HL-60/S4 treated with retinoic acid at 250 ng/mL for 4 days and 3 days (cell line): ENCODE results near the gene GSTM2.
"Not testable (repeated sequence)": the region's sequence is repeated elsewhere in the genome, so short reads cannot be mapped to it uniquely, and the experiment has no call there.

ENCODE experiments used
- in situ Hi-C: fragments of 300-500 bp; cut with MboI; formaldehyde crosslinking; loops from 2 replicates; pipeline ENCODE4 v1.7.0; 2022; ENCODE audit warnings: low sequenced_read_pairs

GSTM2 gene

DNA sequence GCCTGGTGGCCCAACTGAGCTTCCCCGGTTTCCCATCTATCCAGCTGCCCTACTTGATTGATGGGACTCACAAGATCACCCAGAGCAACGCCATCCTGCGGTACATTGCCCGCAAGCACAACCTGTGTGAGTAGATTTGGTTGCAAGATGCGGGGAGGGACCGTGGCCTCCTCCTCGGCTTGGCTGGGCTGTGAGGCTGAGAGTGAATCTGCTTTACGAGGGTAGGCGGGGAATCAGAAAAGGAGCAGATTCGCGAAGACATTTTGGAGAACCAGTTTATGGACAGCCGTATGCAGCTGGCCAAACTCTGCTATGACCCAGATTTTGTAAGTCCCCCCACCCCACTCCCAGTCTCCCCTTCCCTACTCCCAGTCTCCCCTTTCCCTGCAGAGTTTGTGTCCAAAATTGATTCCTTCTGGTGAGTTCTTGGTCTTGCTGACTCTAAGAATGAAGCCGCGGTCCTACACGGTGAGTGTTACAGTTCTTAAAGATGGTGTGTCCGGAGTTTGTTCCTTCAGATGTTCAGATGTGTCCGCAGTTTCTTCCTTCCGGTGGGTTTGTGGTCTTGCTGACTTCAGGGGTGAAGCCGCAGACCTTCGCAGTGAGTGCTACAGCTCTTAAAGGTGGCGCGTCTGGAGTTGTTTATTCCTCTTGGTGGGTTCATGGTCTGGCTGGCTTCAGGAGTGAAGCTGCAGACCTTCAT lies 1.5 kb downstream of the GSTM2 start:
- in situ Hi-C loops: no loop called here

- in situ Hi-C loops: not testable (repeated sequence)
Observed at GRCh38 chr1:109669949-109670302, 2.1 kb downstream of the GSTM2 start.

GRCh38 chr1:109671067-109671466 lies 3.2 kb downstream of the GSTM2 start:
- in situ Hi-C loops: no loop called here

GRCh38 chr1:109673861-109674260 lies 6.0 kb downstream of the GSTM2 start:
- in situ Hi-C loops: not testable (repeated sequence)

GRCh38 chr1:109676683-109677381 lies 9.0 kb downstream of the GSTM2 start:
- in situ Hi-C loops: not testable (repeated sequence)

DNA sequence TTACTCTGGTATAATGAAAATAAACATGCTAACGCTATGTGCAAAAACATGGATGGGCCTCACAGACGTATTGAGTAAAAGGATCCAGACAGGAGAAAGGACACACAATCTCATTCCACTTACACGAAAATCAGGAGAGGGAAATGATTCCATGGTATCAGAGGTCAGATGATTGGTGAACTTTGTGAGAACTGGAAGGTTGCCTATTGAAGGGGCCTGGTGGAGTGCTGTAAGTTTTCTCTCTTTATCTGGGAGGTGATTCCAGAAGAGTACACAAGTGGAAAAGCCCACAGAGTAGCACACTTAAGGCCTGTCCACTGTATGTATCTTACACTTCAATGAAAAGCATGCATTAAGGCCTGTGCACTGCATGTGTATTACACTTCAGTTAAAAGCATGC lies 9.6 kb downstream of the GSTM2 start:
- in situ Hi-C loops: no loop called here

GRCh38 chr1:109678637-109679036 lies 10.8 kb downstream of the GSTM2 start:
- in situ Hi-C loops: not testable (repeated sequence)

- in situ Hi-C loops: not testable (repeated sequence)
Observed at GRCh38 chr1:109684777-109685176, 16.9 kb downstream of the GSTM2 start.

DNA sequence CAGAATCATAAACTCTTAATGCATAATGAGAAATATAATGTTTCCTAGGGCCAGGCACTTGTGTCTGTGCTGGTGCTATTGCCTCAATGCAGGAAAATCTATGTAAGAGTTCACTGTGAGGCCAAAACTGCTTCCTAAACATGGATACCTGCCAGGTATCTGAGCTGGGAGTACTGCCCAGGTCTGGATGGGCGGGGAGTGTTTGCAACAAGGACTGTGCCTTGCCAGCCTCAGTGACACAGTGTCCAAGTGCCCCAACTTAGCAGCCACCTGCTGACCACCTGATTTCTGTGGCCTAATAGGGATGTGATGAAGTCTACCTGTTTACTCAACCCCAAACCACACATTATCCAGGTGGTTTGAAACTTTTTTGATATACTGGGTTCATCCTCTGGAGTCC lies 17.5 kb downstream of the GSTM2 start:
- in situ Hi-C loops: not testable (repeated sequence)

DNA sequence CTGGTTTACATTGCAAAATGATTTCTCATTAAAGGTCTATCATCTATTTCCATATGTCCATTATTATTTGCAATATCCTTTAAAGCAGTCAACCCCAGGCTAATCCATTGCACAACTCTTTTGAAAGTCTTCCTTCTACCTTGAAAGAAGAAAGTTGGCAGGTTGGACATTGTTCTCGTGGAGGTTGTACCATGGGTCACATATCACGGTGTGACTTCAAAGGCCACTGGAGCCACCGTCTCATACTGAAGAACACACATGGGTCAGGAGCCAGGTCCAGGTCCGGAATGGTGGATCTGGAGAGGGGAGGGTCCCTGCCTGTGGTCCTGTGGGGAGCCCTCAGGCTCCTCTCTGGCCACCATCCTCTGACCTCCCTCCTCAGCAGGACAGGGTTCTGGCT lies 18.0 kb downstream of the GSTM2 start:
- in situ Hi-C loops: not testable (repeated sequence)

GRCh38 chr1:109687109-109687508 lies 19.3 kb downstream of the GSTM2 start:
- in situ Hi-C loops: not testable (repeated sequence)

GRCh38 chr1:109687641-109688499 lies 20.0 kb downstream of the GSTM2 start, which contains the start of gene GSTM1:
TSS of gene GSTM1 (plus strand) at chr1:109687817. CDS start at chr1:109687874, 57 bp downstream.
- in situ Hi-C loops: no loop called here

- in situ Hi-C loops: no loop called here
Observed at GRCh38 chr1:109689844-109690405, 22.1 kb downstream of the GSTM2 start.

DNA sequence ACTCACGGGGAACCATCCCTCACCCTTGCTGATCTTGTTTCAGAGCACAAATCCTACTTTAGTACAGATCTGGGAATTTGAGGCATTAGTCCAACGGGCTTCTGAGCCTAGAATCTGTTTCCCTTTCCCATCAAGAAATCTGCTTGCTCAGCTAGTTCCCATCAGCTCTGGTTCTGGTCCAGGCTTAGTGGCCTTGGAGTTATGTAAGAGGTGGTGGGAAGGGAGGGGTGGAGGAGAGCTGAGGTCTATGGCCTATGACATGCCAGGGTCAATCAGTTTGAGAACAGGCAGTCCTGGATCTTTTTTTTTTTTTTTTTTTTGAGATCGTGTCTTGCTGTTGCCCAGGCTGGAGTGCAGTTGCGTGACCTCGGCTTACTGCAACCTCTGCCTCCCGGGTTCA lies 23.9 kb downstream of the GSTM2 start:
- in situ Hi-C loops: no loop called here

DNA sequence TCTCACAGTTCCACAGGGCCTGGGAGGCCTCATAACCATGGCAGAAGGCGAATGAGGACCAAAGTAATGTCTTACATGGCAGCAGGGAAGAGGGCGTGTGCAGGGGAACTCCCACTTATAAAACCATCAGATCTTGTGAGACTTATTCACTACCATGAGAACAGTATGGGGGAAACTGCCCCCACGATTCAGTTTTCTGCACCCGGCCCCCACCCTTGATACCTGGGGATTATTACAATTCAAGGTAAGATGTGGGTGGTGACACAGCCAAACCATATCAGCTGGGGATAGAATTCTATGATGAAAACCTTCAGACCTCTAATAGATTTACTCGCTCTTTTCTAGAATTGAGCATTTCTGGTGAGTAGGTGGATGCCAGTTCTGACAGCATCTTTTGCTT lies 26.5 kb downstream of the GSTM2 start:
- in situ Hi-C loops: not testable (repeated sequence)

DNA sequence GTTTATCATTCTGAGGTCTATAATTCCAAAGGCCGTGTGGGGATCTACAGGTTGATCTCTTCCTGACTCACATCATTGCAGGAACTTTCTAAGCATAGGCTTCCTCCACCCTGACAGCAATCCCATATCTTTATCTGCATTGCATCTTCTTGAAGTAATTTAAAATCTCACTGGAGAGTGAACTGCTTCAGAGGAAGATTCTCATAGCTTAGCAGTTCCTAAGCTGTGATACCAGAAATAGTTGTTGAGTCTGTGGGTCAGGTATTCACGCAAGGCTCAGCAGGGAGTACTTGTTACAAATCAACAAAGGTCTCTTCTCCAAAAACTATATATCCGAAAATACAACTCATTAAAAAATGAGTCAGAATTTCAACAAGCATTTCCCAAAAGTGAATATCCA lies 27.3 kb downstream of the GSTM2 start:
- in situ Hi-C loops: not testable (repeated sequence)

GRCh38 chr1:109697066-109697465 lies 29.2 kb downstream of the GSTM2 start:
- in situ Hi-C loops: no loop called here

DNA sequence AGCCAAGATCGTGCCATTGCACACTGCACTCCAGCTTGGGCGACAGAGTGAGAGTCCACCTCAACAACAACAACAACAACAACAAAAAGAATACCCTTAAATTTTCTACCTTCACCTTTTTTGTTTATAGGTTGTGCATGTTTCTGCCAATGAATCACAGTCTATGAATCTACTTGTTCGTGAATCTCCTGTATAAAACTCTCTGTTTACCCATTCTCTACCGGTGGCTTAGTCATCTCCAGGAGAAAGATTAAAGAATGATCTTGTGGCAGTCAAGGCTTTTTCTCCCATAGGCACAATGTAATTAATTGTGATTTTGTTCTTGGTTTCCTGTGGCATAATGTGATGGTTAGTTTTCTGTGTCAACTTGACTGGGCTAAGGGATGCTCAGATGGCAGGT lies 30.0 kb downstream of the GSTM2 start:
- in situ Hi-C loops: not testable (repeated sequence)

- in situ Hi-C loops: not testable (repeated sequence)
Observed at GRCh38 chr1:109702940-109703339, 35.1 kb downstream of the GSTM2 start.

DNA sequence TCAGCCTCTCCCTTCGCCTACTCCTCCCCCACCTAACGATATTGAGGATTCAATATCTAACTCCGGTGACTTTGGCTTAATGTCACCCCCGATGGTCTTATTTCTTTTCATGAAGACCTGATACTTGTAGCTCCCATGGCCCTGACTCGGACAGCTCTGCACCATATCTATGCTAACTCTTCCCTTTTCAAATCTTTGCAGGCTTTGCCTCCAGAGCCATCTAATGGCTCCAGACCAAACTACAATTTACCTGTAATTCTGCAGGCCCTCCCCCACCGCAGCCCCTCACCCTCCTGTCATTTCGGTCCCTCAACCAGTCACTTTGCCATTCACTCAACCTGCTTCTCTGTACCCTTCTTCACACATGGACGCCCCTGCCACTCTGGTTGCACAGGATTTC lies 36.3 kb downstream of the GSTM2 start:
- in situ Hi-C loops: no loop called here

DNA sequence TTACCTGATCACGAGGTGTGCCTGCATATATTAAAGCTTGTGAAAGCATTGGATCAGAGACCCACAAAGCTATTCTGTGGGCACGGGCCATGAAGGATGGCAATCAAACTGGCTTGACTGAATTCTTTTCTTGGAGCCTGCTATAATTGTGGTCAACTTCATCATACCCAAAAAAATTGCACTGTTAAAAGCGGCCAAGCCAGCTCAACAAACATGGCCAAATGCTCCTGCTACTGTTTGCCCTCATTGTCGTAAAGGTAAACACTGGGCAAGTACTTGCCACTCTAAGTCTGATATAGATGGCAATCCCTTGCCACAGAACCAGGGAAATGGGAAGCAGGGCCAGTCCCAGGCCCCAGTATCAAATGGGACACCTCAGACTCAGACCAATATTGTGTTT lies 37.6 kb downstream of the GSTM2 start:
- in situ Hi-C loops: no loop called here
